Measurements from ENCODE around the gene LIN7A.

Gene LIN7A

DNA sequence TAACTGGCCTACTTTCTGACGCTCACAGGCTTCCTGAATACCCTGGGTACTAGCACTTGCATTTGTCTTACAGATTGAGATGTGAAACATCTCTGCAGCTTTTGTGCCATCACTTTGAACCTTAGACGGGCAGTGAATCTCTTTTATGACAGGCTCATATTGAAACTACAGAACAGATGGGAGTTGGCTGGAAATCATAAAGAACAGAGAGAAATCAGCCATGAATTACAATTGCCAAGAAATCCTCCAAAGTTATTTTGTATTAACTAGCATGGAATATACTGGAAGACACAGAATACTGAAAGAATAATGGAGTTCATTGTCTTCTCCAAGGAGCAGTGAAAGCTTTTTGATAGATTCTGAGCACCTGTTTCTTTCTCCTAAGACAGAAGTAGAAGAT, 188.3 kb downstream of the LIN7A start:
- no peak overlapping the region for H3K4me3 ChIP-seq (ENCODE audit: low read depth, low read length)
- no peak for DNase-seq (ENCODE audit: low read depth)
- TF ChIP-seq, protein P1, sequence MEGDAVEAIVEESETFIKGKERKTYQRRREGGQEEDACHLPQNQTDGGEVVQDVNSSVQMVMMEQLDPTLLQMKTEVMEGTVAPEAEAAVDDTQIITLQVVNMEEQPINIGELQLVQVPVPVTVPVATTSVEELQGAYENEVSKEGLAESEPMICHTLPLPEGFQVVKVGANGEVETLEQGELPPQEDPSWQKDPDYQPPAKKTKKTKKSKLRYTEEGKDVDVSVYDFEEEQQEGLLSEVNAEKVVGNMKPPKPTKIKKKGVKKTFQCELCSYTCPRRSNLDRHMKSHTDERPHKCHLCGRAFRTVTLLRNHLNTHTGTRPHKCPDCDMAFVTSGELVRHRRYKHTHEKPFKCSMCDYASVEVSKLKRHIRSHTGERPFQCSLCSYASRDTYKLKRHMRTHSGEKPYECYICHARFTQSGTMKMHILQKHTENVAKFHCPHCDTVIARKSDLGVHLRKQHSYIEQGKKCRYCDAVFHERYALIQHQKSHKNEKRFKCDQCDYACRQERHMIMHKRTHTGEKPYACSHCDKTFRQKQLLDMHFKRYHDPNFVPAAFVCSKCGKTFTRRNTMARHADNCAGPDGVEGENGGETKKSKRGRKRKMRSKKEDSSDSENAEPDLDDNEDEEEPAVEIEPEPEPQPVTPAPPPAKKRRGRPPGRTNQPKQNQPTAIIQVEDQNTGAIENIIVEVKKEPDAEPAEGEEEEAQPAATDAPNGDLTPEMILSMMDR (IDR thresholded peaks at IDR 0.05; ENCODE audit: low read depth, low read length, missing control alignments), result no peak

DNA sequence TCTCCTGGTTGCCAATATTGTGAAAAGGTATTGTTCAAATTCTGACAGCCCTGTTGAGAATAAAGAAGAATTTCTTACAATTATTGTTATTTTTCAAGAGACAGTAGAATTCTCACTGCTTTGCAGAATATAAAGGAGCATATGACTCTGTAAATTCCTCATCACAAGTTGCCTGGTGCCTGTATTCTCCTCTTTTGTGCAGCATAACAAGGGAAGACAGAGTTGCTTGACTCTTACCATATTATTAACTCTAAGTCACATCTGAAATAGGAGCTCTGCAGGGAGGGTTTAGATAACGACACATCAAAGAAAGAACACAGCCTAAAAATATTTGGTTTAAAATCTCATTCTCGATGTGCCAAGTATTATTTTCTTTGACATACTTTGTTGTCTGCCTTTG, 189.9 kb downstream of the LIN7A start:
- DNase-seq (ENCODE audit: low read depth), result no peak
- H3K4me3 ChIP-seq (ENCODE audit: low read depth, low read length), result no peak overlapping the region
- TF ChIP-seq, protein P1 (IDR thresholded peaks at IDR 0.05; ENCODE audit: low read depth, low read length, missing control alignments), result no peak

DNA sequence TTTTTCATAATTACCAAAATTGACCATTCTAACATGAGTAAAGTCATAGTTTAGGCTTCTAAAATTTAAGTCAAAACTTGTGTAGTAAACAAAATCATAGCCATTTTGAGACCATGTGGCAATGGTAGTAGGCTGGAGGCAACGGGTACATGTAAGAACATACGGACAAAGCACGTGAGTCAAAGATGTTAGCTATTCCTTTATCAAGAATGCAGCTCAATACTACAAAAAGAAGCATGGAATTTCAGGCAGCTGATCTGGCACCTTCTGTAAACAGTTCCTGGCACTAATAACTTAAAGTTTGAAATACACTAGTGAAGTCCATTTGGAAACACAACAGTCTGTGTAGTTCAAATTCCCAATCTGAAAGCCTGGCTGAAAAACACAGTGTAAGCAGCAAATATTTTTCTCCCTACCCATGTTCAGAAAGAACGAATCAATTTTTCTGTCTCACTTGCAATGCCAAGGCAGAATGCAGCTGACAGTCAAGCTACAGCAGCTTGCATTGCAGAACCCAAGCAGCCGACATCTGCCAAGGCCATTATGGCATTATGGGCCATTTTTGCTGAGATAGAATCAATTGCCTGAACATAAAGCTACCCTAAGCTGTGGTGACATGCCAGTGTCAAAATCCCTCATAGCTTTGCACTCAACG, 191.8 kb downstream of the LIN7A start:
- DNase-seq (ENCODE audit: low read depth), result no peak
- TF ChIP-seq, protein P1 (IDR thresholded peaks at IDR 0.05; ENCODE audit: low read depth, low read length, missing control alignments), result no peak
- H3K4me3 ChIP-seq (ENCODE audit: low read depth, low read length), result no peak overlapping the region

Measured in GM12864 (cell line).